ENCODE measurements around the gene PXYLP1.

DNA sequence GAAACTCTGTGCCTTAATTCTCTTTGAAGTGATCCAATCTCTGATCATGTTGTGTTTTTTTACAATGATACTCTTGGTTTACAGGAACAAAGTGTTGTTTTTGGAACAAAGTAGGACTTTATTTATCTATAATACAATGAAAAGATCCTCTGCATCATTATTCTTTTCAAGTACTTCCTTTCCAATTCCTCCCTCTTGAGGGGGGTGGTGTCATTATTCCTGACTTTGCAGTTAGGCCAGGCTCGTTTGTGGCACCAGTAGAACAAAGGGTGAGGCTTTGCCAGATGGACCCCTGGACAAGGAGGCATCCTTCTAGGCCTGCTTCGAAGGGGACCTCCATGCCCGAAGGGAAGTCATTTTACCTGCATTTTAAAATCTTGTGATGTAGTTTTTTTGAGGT is 95.0 kb downstream of the PXYLP1 start:
- TF ChIP-seq, protein P1, sequence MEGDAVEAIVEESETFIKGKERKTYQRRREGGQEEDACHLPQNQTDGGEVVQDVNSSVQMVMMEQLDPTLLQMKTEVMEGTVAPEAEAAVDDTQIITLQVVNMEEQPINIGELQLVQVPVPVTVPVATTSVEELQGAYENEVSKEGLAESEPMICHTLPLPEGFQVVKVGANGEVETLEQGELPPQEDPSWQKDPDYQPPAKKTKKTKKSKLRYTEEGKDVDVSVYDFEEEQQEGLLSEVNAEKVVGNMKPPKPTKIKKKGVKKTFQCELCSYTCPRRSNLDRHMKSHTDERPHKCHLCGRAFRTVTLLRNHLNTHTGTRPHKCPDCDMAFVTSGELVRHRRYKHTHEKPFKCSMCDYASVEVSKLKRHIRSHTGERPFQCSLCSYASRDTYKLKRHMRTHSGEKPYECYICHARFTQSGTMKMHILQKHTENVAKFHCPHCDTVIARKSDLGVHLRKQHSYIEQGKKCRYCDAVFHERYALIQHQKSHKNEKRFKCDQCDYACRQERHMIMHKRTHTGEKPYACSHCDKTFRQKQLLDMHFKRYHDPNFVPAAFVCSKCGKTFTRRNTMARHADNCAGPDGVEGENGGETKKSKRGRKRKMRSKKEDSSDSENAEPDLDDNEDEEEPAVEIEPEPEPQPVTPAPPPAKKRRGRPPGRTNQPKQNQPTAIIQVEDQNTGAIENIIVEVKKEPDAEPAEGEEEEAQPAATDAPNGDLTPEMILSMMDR (IDR thresholded peaks at IDR 0.05) = no peak
- TF ChIP-seq POLR2A (IDR thresholded peaks at IDR 0.05) = no peak

Data from prostate gland (tissue), 2 donors.